GM19372 (cell line): Measurements from ENCODE around the gene ADIPOQ.
A peak's percentile ranks its signal among the peaks of the same experiment; 100 is the strongest.
"Not testable (repeated sequence)": the region's sequence is repeated elsewhere in the genome, so short reads cannot be mapped to it uniquely, and the experiment has no call there.

Experiments used
- ATAC-seq: cut with Tn5 transposase; IDR thresholded peaks from one replicate; pipeline ENCODE4 v1.9.1; 2021; ENCODE audit warnings: mild to moderate bottlenecking, low read depth, moderate library complexity; ENCODE audit not compliant: unreplicated experiment

ADIPOQ gene

GRCh38 chr3:186825872-186826409, 16.6 kb upstream of the ADIPOQ start:
- ATAC-seq: no peak

DNA sequence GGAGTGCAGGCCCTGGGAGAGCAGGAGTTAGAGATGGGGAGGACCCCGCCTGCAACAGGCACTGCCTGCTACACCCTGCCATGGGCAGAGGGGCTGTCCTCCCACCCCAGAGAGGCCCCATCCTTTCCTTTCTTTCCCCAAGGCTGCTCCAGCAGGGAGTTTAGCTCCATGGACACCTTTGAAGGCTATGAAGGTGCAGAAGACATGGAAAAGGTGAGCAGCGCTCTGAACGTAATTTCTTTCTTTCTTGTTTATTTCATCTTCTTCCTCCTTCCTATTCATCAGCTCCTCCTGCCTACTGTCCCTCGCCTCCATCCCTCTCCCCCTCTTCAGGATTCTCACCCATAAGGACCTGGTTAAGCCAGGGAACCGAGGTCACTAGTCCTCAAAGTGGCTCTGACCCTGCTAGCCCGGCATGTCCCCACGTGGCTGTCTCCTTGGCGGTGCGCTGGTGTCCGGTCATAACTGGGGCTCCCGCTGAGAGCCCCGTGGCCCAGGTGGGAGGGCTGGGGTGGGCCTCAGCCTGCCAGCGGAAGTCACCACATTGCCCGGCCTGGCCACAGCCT, 16.0 kb upstream of the ADIPOQ start:
- ATAC-seq: no peak

- peak; percentile 89 for ATAC-seq
Observed at GRCh38 chr3:186826976-186827857, 15.3 kb upstream of the ADIPOQ start.

DNA sequence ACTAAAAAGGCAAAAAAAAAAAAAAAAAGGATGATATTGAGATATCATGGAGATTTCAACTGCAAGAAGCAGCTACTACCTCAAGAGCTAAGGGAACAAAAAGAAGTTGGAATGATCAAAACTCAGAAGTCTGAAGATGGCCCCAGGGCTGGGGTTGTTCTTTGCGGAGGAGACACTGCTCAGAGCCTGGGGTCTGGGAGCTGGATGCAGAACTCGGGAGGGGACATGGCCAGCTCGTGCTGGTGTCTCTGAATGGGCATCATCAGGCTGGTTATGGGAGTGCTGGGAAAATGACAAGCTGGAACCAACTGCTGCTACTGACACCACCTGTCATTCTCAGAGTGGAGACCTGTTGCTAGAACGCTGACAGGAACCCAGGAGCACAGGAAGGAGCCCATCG, 14.2 kb upstream of the ADIPOQ start:
- ATAC-seq: no peak

- no peak for ATAC-seq
Observed at GRCh38 chr3:186831798-186832197, 10.7 kb upstream of the ADIPOQ start.

GRCh38 chr3:186832276-186832675, 10.2 kb upstream of the ADIPOQ start:
- ATAC-seq: no peak

DNA sequence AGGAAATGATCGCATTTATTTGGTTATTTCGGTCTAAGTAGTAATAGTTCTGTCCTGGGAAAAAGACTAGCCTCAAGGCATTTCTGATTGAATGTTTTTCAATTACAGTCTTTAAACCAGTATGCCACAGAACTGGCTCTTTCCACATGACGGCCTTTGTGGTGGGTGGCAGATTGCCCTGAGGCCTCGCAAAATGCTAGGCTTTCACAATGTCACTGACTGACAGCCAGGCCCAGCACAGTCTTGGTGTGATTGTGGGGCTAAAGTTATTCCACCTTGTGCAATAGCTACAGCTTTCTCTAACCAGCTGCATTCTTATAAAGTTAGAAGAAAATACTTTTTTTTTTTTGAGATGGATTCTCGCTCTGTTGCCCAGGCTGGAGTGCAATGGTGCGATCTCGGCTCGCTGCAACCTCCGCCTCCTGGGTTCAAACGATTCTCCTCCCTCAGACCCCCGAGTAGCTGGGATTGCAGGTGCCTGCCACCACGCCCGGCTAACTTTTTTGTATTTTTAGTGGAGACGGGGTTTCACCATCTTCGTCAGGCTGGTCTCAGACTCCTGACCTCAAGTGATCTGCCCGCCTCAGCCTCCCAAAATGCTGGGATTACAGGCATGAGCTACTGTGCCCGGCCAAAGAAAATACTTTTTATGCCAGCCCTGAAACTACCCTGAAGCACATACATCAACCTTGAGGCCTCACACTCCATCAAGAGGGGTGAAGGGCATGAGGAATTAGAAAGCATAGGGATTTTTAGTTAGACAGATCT, 2.5 kb upstream of the ADIPOQ start:
- ATAC-seq: no peak

- ATAC-seq: no peak
Observed at GRCh38 chr3:186841620-186842019, 890 bp upstream of the ADIPOQ start.

DNA sequence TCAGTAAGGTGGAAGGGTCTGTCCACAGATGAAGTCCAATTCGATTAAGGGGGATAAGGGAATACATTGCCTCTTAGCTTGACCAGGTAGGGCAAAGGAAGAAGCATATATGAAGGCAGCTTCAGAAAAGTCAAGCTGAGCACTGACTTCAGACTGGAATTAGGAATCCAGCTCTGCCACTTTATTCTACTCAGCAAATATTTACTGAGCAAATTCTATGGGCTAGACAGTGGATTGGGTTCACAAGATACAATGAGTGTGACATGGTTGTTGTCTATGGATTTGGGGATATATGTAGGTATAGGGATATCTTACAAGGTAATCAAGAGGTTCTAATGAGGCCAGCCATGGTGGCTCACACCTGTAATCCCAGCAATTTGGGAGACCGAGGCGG, 526 bp downstream of the ADIPOQ start:
- ATAC-seq: no peak

DNA sequence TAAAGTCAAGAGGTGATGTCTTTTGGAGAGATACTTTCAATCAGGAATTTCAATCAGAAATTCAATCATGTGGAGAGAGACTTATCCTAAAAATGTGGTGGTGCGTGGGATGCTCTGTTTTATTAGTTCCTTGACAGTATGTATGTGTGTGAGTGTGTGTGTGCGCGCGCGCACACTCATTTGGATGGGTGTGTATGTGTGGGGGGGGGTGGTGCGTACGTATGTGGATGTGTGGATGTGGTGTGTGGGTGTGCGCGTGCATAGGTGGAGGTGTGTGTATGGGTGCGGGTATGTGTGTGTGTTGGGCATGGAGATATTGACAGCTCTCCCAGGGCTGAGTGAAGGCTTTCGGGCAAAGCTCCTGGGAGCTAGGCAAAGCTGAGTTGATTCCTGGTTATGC, 2.4 kb downstream of the ADIPOQ start:
- no peak for ATAC-seq

DNA sequence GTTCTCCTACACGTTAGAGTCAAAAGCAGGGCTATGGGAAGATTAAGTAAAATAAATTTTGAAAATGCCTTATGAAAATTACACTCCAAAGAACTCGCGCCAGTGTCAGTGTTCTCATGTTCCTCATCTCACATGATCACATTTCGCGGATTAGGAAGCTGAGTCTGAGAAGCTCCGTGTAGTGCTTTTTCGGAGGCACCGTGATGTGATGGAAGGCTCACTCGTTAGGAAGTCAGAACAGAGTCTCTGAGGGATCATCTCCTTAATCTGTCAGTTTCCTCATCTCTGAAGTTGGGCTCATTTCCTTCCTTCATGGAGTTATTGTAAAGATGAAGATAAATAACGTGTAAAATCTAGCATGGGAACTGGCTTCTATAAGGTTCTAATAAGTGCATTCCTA, 3.2 kb downstream of the ADIPOQ start:
- no peak for ATAC-seq

DNA sequence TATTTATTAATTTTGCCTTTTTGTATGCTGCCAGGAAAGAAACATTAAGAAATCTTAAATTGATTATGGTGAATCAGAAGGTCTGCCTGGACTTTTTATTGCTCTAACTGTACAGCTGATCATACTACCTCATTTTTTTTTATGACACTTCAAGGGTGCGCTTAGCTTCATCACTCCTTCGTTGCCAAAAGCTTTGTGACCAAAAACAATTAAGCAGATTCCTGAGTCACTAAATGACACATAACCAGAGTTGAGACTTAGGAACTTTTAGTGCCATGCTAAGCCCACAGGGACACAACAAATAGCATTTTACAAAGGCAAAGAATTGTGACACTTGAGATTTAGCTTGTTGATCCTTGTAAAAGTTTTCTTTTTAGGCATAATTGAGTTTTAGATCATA, 4.9 kb downstream of the ADIPOQ start:
- no peak for ATAC-seq

GRCh38 chr3:186849374-186849975, 7.0 kb downstream of the ADIPOQ start:
- ATAC-seq: no peak

GRCh38 chr3:186851835-186852234, 9.3 kb downstream of the ADIPOQ start:
- ATAC-seq: not testable (repeated sequence)

- no peak for ATAC-seq
Observed at GRCh38 chr3:186852994-186853393, 10.5 kb downstream of the ADIPOQ start.

GRCh38 chr3:186854146-186854545, 11.6 kb downstream of the ADIPOQ start:
- no peak for ATAC-seq

GRCh38 chr3:186854954-186855353, 12.4 kb downstream of the ADIPOQ start:
- ATAC-seq: no peak

DNA sequence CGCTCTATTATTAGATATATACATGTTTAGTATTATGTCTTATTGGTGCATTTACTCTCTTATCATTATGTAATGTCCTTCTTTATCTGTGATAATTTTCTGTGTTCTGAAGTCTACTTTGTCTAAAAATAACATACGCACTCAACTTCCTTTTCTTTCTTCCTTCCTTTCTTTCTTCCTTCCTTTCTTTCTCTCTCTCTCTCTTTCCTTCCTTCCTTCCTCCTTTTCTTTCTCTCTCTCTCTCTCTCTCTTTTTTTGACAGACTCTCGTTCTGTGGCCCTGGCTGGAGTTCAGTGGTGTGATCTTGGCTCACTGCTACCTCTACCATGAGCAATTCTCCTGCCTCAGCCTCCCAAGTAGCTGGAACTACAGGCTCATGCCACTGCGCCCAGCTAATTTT, 15.2 kb downstream of the ADIPOQ start:
- no peak for ATAC-seq

GRCh38 chr3:186865215-186865853, 22.8 kb downstream of the ADIPOQ start:
- not testable (repeated sequence) for ATAC-seq

DNA sequence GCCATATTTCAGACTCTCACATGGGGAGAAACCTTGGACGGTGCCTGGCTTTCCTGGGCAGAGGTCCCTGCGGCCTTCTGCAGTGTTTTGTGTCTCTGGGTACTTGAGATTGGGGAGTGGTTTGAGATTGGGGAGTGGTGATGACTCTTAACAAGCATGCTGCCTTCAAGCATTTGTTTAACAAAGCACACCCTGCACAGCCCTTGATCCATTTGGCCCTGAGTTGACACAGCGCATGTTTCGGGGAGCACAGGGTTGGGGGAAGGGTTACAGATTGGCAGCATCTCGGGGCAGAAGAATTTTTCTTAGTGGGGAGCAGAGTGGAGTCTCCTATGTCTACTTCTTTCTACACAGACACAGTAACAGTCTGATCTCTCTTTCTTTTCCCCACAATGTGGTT, 23.6 kb downstream of the ADIPOQ start:
- ATAC-seq: not testable (repeated sequence)
